Testis (tissue), 2 donors: ENCODE results near the gene CXCR5.

Experiments
- CTCF ChIP-seq, 3 experiments: fragments of 450-650 bp in 2 of 3; fragments of 200-600 bp in 1 of 3; sonication (generic) in 1 of 3; IDR thresholded peaks; one replicate each; pipeline ENCODE4 v1.5.1; 2016 to 2019; ENCODE audit warnings: antibody characterized with exemption in 3 of 3, mild to moderate bottlenecking in 2 of 3, moderate library complexity in 1 of 3
- POLR2A ChIP-seq: fragments of 450-650 bp; IDR thresholded peaks from one replicate; pipeline ENCODE4 v1.6.1; 2017; ENCODE audit warnings: antibody characterized with exemption, mild to moderate bottlenecking, moderate library complexity

- TF ChIP-seq CTCF (IDR thresholded peaks at IDR 0.05) (no peak), POLR2A (no peak)
Observed at GRCh38 chr11:118911880-118912741, 28.4 kb downstream of the CXCR5 start.
